Stimulated activated effector memory CD8-positive, alpha-beta T cell treated with anti-CD3 and anti-CD28 coated beads, Interleukin-12 subunit alpha, Interleukin-12 subunit beta, amount 100 ng/mL, for 72 hours (primary cell): ENCODE data around the gene TMED1.

ENCODE experiments used
- ATAC-seq: fragments of 150-1000 bp; cut with Tn5 transposase; 2 replicates; pipeline ENCODE4 v1.10.0; 2021
- DNase-seq, 2 donors: peaks; one replicate each; pipeline ENCODE4 v3.0.0; 2021 to 2022; ENCODE audit warnings: low spot score in 2 of 2
- H3K27ac Mint-ChIP-seq: one replicate; pipeline ENCODE4 v1.8.0; 2022; ENCODE audit warnings: mild to moderate bottlenecking, mixed read lengths
- H3K36me3 Mint-ChIP-seq: one replicate; pipeline ENCODE4 v1.8.0; 2022; ENCODE audit warnings: mild to moderate bottlenecking, mixed read lengths
- H3K4me1 Mint-ChIP-seq: one replicate; pipeline ENCODE4 v1.8.0; 2022; ENCODE audit warnings: mixed read lengths
- H3K4me3 Mint-ChIP-seq: one replicate; pipeline ENCODE4 v1.8.0; 2022; ENCODE audit warnings: mild to moderate bottlenecking, mixed read lengths
- H3K9me3 Mint-ChIP-seq: one replicate; pipeline ENCODE4 v1.8.0; 2022; ENCODE audit warnings: mixed read lengths

Gene TMED1

GRCh38 chr19:10782795-10783194, 53.2 kb downstream of the TMED1 start:
- Mint-ChIP-seq H3K9me3 (no peaks in the 10 kb centered on the region), H3K4me1 (peaks cover 14% of the 10 kb centered on the region), H3K36me3 (peaks cover 99% of the 10 kb centered on the region), H3K4me3 (no peak overlapping the region), H3K27ac (peak overlapping the region; percentile 83)
- ATAC-seq (no peak), DNase-seq (no peak)
